CD14-positive monocyte (primary cell): ENCODE results near the gene FZD2. TPM values are rescaled to one million over a fixed set of nuclear protein-coding genes. Genes with fewer than 3 reads are reported as not detected.

ENCODE experiments used
- DNase-seq, 3 donors: peaks; one replicate each; pipeline ENCODE4 v3.0.0-alpha.2; 2011 to 2022
- H2AFZ ChIP-seq: 2 replicates; pipeline ENCODE4 v1.6.0; 2012; ENCODE audit warnings: mild to moderate bottlenecking, low read depth, low read length, inconsistent platforms; ENCODE audit not compliant: insufficient read depth, poor library complexity, severe bottlenecking
- H3K27ac ChIP-seq, 2 donors: 1 replicate in 1 of 2; 2 replicates in 1 of 2; pipeline ENCODE4 v1.5.1; 2012 to 2013; ENCODE audit warnings: low read length in 2 of 2, control low read depth in 1 of 2, inconsistent platforms in 1 of 2, low read depth in 1 of 2, mild to moderate bottlenecking in 1 of 2
- H3K27me3 ChIP-seq, 2 donors: one replicate each; pipeline versions ENCODE4 v1.6.0 to v1.6.1; 2011 to 2013; ENCODE audit warnings: low read length in 2 of 2; ENCODE audit not compliant: control insufficient read depth in 2 of 2, insufficient read depth in 2 of 2
- H3K36me3 ChIP-seq, 2 donors: replicated peaks in 1 of 2; 1 replicate in 1 of 2; 2 replicates in 1 of 2; pipeline versions ENCODE4 v1.5.1 to v1.6.1; 2012 to 2013; ENCODE audit warnings: low read length in 2 of 2, control low read depth in 1 of 2, inconsistent platforms in 1 of 2, mild to moderate bottlenecking in 1 of 2; ENCODE audit not compliant: insufficient read depth in 2 of 2, control insufficient read depth in 1 of 2
- H3K4me1 ChIP-seq, 2 donors: 1 replicate in 1 of 2; 2 replicates in 1 of 2; pipeline versions ENCODE4 v1.5.1 to v1.6.1; 2012 to 2013; ENCODE audit warnings: low read length in 2 of 2, control low read depth in 1 of 2, inconsistent platforms in 1 of 2, mild to moderate bottlenecking in 1 of 2, moderate library complexity in 1 of 2; ENCODE audit not compliant: insufficient read depth in 2 of 2, control insufficient read depth in 1 of 2
- H3K4me2 ChIP-seq: replicated peaks from 2 replicates; pipeline ENCODE3; 2012; ENCODE audit warnings: low read length, moderate library complexity, mild to moderate bottlenecking; ENCODE audit not compliant: poor library complexity, severe bottlenecking; ENCODE audit errors: extremely low read depth
- H3K4me3 ChIP-seq, 3 experiments: fragments of 200-600 bp in 1 of 3; sonication (generic) in 1 of 3; replicated peaks in 1 of 3; 1 replicate in 2 of 3; 2 replicates in 1 of 3; pipeline ENCODE4 v1.5.1; 2011 to 2013; ENCODE audit warnings: low read length in 3 of 3, mild to moderate bottlenecking in 3 of 3, control low read depth in 2 of 3, low read depth in 2 of 3, inconsistent platforms in 1 of 3, moderate library complexity in 1 of 3
- H3K79me2 ChIP-seq: 2 replicates; pipeline ENCODE4 v1.6.0; 2012; ENCODE audit warnings: mild to moderate bottlenecking, control low read depth, inconsistent platforms, low read length, moderate library complexity; ENCODE audit not compliant: insufficient read depth
- H3K9ac ChIP-seq: 2 replicates; pipeline ENCODE4 v1.6.0; 2017; ENCODE audit warnings: low read length, mild to moderate bottlenecking; ENCODE audit not compliant: insufficient read depth, poor library complexity, severe bottlenecking
- H3K9me3 ChIP-seq, 2 donors: replicated peaks in 1 of 2; 1 replicate in 1 of 2; 2 replicates in 1 of 2; pipeline versions ENCODE4 v1.5.1 to v1.6.1; 2012 to 2013; ENCODE audit warnings: low read length in 2 of 2, control low read depth in 1 of 2; ENCODE audit not compliant: control insufficient read depth in 1 of 2, insufficient read depth in 1 of 2
- H4K20me1 ChIP-seq: 2 replicates; pipeline ENCODE4 v1.6.0; 2012; ENCODE audit warnings: mild to moderate bottlenecking, low read length, control low read depth, moderate library complexity; ENCODE audit not compliant: insufficient read depth
- H3K27ac Mint-ChIP-seq, 7 donors: one replicate each; pipeline ENCODE4 v1.8.0; 2020; ENCODE audit warnings: mild to moderate bottlenecking in 7 of 7, mixed read lengths in 7 of 7, moderate library complexity in 6 of 7, inconsistent platforms in 2 of 7
- H3K27me3 Mint-ChIP-seq, 3 donors: one replicate each; pipeline ENCODE4 v1.8.0; 2021 to 2022; ENCODE audit warnings: low read depth in 3 of 3, mild to moderate bottlenecking in 3 of 3, mixed read lengths in 3 of 3, moderate library complexity in 3 of 3, inconsistent platforms in 1 of 3
- H3K36me3 Mint-ChIP-seq, 2 donors: one replicate each; pipeline ENCODE4 v1.8.0; 2020; ENCODE audit warnings: mixed read lengths in 2 of 2, inconsistent platforms in 1 of 2, mild to moderate bottlenecking in 1 of 2
- H3K4me1 Mint-ChIP-seq: one replicate; pipeline ENCODE4 v1.8.0; 2020; ENCODE audit warnings: mild to moderate bottlenecking, mixed read lengths
- H3K4me3 Mint-ChIP-seq, 2 donors: one replicate each; pipeline ENCODE4 v1.8.0; 2020; ENCODE audit warnings: mild to moderate bottlenecking in 2 of 2, mixed read lengths in 2 of 2, moderate library complexity in 1 of 2
- H3K9me3 Mint-ChIP-seq, 7 donors: one replicate each; pipeline ENCODE4 v1.8.0; 2020 to 2022; ENCODE audit warnings: mixed read lengths in 7 of 7, mild to moderate bottlenecking in 6 of 7, moderate library complexity in 6 of 7, inconsistent platforms in 2 of 7
- WGBS: methylation state at CpG from one replicate; pipeline ENCODE4 v1.1.5; 2013; ENCODE audit warnings: missing lambda C conversion rate; ENCODE audit not compliant: insufficient coverage; 5-methylcytosine and 5-hydroxymethylcytosine counted together
- intact Hi-C, 2 donors: fragments of 100-400 bp; cut with micrococcal nuclease; formaldehyde crosslinking; loops; one replicate each; pipeline versions ENCODE4 v1.15.0 to v1.15.1; 2023
- polyA plus RNA-seq, 3 donors: library from polyadenylated mRNA; depleted of rRNA in 1 of 3; unstranded in 2 of 3; stranded (reverse) in 1 of 3; fragments of 300-500 nt in 2 of 3; fragments of >200 nt in 1 of 3; fragmentation: Illumina TruSeq in 2 of 3; gene quantifications; 1 replicate in 2 of 3; 2 replicates in 1 of 3; pipeline ENCODE4 v1.2.3, GENCODE V29; 2012 to 2021
- TF ChIP-seq, protein P1 (sequence below): fragments of 200-600 bp; IDR thresholded peaks from one replicate; pipeline ENCODE4 v1.8.0; 2022; ENCODE audit warnings: antibody characterized with exemption, mild to moderate bottlenecking

FZD2 gene
- polyA plus RNA-seq, 3 donors: 3.1 to 7.2 (median 6.2) TPM

DNA sequence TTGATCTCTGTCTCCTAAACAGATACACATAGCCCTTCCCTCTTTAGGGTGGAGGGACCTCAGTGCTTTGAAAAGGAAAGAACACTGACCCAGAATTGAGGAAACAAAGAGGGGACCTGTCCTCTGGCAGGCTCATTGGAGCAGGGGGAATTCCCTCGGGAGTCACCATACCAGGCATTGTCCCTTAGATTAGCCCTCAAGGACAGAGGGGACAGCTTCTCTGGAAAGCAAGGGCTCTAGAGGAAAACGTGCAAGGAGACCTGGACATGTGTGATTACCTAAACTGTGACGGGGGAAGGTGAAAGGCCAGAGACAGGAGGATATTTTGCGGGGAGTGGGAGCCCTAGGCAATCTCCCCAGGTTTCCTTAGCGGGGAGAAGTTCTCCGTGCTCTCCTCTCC is 7.6 kb upstream of the FZD2 start:
- H3K4me2 ChIP-seq: peak overlapping the region; percentile 16
- no peaks in the 10 kb centered on the region for H3K9me3 ChIP-seq
- no peaks in the 10 kb centered on the region for H3K79me2 ChIP-seq
- H3K27me3 Mint-ChIP-seq: peaks cover 0 to 7% (median 1%) of the 10 kb centered on the region in 3 donors
- no peak overlapping the region for H2AFZ ChIP-seq
- TF ChIP-seq, protein P1, sequence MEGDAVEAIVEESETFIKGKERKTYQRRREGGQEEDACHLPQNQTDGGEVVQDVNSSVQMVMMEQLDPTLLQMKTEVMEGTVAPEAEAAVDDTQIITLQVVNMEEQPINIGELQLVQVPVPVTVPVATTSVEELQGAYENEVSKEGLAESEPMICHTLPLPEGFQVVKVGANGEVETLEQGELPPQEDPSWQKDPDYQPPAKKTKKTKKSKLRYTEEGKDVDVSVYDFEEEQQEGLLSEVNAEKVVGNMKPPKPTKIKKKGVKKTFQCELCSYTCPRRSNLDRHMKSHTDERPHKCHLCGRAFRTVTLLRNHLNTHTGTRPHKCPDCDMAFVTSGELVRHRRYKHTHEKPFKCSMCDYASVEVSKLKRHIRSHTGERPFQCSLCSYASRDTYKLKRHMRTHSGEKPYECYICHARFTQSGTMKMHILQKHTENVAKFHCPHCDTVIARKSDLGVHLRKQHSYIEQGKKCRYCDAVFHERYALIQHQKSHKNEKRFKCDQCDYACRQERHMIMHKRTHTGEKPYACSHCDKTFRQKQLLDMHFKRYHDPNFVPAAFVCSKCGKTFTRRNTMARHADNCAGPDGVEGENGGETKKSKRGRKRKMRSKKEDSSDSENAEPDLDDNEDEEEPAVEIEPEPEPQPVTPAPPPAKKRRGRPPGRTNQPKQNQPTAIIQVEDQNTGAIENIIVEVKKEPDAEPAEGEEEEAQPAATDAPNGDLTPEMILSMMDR: no peak
- intact Hi-C loops: no loop called here
- H3K4me3 ChIP-seq: peak overlapping the region in 1 of 3 experiments; percentile 64
- H3K9me3 Mint-ChIP-seq: peaks cover 0 to 3% (median 0%) of the 10 kb centered on the region in 7 donors
- no peaks in the 10 kb centered on the region for H4K20me1 ChIP-seq
- no peaks in the 10 kb centered on the region for H3K36me3 Mint-ChIP-seq
- DNase-seq: peak in 1 of 3 donors; percentile 44
- WGBS: 87% methylated on average over 4 of the region's 6 CpGs
- peaks cover 52% of the 10 kb centered on the region for H3K4me1 Mint-ChIP-seq
- peak overlapping the region in 5 of 7 donors; percentile 47 to 99 (median 78) for H3K27ac Mint-ChIP-seq
- no peaks in the 10 kb centered on the region for H3K27me3 ChIP-seq
- no peaks in the 10 kb centered on the region for H3K36me3 ChIP-seq
- peak overlapping the region; percentile 23 for H3K9ac ChIP-seq
- peak overlapping the region in 1 of 2 donors; percentile 88 for H3K27ac ChIP-seq
- no peak overlapping the region for H3K4me3 Mint-ChIP-seq
- peaks cover 48 to 53% of the 10 kb centered on the region in 2 donors for H3K4me1 ChIP-seq

DNA sequence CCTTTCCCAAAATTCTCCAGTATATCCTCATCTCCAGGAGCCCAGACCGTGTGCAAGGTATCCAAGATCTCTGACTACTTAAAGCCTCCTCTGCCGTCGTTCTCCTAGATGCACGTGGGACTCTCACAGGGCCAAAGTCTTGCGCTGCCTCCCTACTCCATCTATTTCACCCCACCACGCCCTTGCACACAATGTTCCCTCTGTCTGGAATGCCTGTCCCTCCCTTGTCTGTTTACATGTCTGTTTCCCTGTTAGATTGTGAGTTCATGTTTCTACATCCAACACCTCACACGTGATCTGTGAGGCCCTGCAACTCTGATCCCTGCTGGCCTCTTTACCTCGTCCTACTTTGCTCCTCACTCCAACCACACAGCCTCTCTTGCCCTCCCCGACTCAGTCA is 4.9 kb upstream of the FZD2 start:
- H3K4me3 Mint-ChIP-seq: no peak overlapping the region
- H3K27ac ChIP-seq: no peak overlapping the region
- peaks cover 45% of the 10 kb centered on the region for H3K4me1 Mint-ChIP-seq
- no peaks in the 10 kb centered on the region for H3K9me3 Mint-ChIP-seq
- H2AFZ ChIP-seq: no peak overlapping the region
- H3K4me1 ChIP-seq: peaks cover 36 to 51% of the 10 kb centered on the region in 2 donors
- H3K27me3 Mint-ChIP-seq: peaks cover 0 to 7% (median 1%) of the 10 kb centered on the region in 3 donors
- no peak overlapping the region for H3K9ac ChIP-seq
- TF ChIP-seq, protein P1: no peak
- H4K20me1 ChIP-seq: no peaks in the 10 kb centered on the region
- no peaks in the 10 kb centered on the region for H3K79me2 ChIP-seq
- no peaks in the 10 kb centered on the region for H3K36me3 ChIP-seq
- H3K4me2 ChIP-seq: no peak overlapping the region
- no peaks in the 10 kb centered on the region for H3K9me3 ChIP-seq
- DNase-seq: no peak
- 92% methylated on average over 5 of the region's 9 CpGs for WGBS
- intact Hi-C loops: no loop called here
- no peaks in the 10 kb centered on the region for H3K36me3 Mint-ChIP-seq
- no peak overlapping the region for H3K27ac Mint-ChIP-seq
- H3K27me3 ChIP-seq: no peaks in the 10 kb centered on the region
- no peak overlapping the region for H3K4me3 ChIP-seq
